Measurements from ENCODE around the gene RPTOR.

DNA sequence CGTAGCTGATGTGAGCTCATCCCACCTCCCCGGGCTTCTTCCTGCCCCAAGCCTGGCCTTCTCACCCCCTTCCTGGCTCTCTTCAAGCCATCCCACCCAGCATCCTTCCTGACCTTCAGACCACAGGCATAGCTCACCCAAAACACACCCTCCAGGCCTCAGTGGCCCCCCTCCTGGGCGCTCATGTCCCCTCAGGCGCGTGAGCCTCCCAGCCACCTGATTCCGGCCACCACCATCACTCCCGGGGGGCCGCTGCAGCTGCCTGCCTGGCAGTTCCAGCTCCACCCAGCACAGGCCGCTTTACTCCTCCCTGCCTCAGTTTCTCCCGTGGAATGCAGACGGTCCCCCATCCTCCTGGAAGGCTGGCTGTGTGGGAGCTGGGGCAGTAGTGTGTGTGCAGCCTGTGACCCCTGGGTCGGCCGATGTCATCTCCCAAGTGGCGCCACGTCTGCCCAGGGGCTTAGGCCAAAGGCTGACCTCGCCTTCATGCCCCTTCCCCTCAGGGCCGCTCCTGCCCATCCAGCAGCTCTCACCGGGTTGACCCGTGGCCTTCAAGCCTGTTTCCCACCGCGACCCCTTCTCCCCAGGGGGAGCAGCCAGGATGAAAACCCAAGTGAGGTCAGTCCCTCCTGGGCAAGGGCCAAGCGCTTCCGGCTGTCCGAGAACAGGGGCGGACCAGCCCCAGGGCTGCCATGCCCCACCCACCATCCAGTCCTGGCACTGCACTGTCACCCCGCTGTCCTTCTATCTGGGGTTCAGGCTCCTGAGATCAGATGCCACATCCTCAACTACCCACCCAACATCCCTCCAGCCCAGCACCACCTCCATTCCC is 435.1 kb downstream of the RPTOR start:
- TF ChIP-seq POLR2AphosphoS5 (IDR thresholded peaks at IDR 0.05) = no peak
- TF ChIP-seq, protein P1, sequence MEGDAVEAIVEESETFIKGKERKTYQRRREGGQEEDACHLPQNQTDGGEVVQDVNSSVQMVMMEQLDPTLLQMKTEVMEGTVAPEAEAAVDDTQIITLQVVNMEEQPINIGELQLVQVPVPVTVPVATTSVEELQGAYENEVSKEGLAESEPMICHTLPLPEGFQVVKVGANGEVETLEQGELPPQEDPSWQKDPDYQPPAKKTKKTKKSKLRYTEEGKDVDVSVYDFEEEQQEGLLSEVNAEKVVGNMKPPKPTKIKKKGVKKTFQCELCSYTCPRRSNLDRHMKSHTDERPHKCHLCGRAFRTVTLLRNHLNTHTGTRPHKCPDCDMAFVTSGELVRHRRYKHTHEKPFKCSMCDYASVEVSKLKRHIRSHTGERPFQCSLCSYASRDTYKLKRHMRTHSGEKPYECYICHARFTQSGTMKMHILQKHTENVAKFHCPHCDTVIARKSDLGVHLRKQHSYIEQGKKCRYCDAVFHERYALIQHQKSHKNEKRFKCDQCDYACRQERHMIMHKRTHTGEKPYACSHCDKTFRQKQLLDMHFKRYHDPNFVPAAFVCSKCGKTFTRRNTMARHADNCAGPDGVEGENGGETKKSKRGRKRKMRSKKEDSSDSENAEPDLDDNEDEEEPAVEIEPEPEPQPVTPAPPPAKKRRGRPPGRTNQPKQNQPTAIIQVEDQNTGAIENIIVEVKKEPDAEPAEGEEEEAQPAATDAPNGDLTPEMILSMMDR (IDR thresholded peaks at IDR 0.05) = no peak
- no peak for TF ChIP-seq EP300 (IDR thresholded peaks at IDR 0.05)
- TF ChIP-seq POLR2A (IDR thresholded peaks at IDR 0.05; ENCODE audit: low read depth) = no peak

All from esophagus muscularis mucosa (tissue), 4 donors.